Glomerular endothelial cell (primary cell): ENCODE data around the gene ASPHD1. TPM values are rescaled to one million over a fixed set of nuclear protein-coding genes. Genes with fewer than 3 reads are reported as not detected.
"Not testable (repeated sequence)": the region's sequence is repeated elsewhere in the genome, so short reads cannot be mapped to it uniquely, and the experiment has no call there.

Experiments
- DNase-seq: peaks from one replicate; pipeline ENCODE4 v3.0.0-alpha.2; 2011; ENCODE audit warnings: low read depth, low spot score; ENCODE audit errors: extremely low read depth
- total RNA-seq: library from RNA; depleted of rRNA; stranded (reverse); fragments of >200 nt; gene quantifications from 2 replicates; pipeline ENCODE4 v1.2.3, GENCODE V29; 2015

The ASPHD1 gene
- total RNA-seq, 1 donor from 2014 or later = 4.4 TPM

- DNase-seq = no peak
Observed at GRCh38 chr16:29906520-29907244, 6.4 kb downstream of the ASPHD1 start.

- no peak for DNase-seq
Observed at GRCh38 chr16:29907973-29908372, 7.7 kb downstream of the ASPHD1 start.

GRCh38 chr16:29908719-29909220 lies 8.5 kb downstream of the ASPHD1 start:
- no peak for DNase-seq

- no peak for DNase-seq
Observed at GRCh38 chr16:29909391-29909790, 9.1 kb downstream of the ASPHD1 start.

GRCh38 chr16:29909851-29910250 lies 9.6 kb downstream of the ASPHD1 start:
- not testable (repeated sequence) for DNase-seq

- no peak for DNase-seq
Observed at GRCh38 chr16:29910819-29911675, 10.8 kb downstream of the ASPHD1 start.

GRCh38 chr16:29911676-29912010 lies 11.4 kb downstream of the ASPHD1 start:
- no peak for DNase-seq

- no peak for DNase-seq
Observed at GRCh38 chr16:29912087-29912486, 11.8 kb downstream of the ASPHD1 start.

- no peak for DNase-seq
Observed at GRCh38 chr16:29913514-29913913, 13.2 kb downstream of the ASPHD1 start.

GRCh38 chr16:29915590-29916247 lies 15.4 kb downstream of the ASPHD1 start:
- DNase-seq = no peak

- DNase-seq = no peak
Observed at GRCh38 chr16:29916979-29917378, 16.7 kb downstream of the ASPHD1 start.

GRCh38 chr16:29920288-29921033 lies 20.2 kb downstream of the ASPHD1 start:
- DNase-seq = no peak

- DNase-seq = no peak
Observed at GRCh38 chr16:29921034-29921385, 20.7 kb downstream of the ASPHD1 start.

GRCh38 chr16:29922326-29922725 lies 22.0 kb downstream of the ASPHD1 start:
- DNase-seq = no peak

- no peak for DNase-seq
Observed at GRCh38 chr16:29922986-29923501, 22.8 kb downstream of the ASPHD1 start.

GRCh38 chr16:29925105-29925756 lies 24.9 kb downstream of the ASPHD1 start:
- no peak for DNase-seq

GRCh38 chr16:29925781-29926710 lies 25.8 kb downstream of the ASPHD1 start, which contains the start of gene KCTD13:
TSS of gene KCTD13 (minus strand) at chr16:29926226. CDS start at chr16:29926033, 193 bp downstream.
- DNase-seq = no peak

GRCh38 chr16:29926711-29927052 lies 26.4 kb downstream of the ASPHD1 start:
- no peak for DNase-seq
